ENCODE results near the gene SART3.

The SART3 gene

GRCh38 chr12:108565146-108565545 is 4.2 kb upstream of the SART3 start:
- Histone ChIP-seq H3K36me3 (ENCODE audit: control insufficient read depth, insufficient read depth, low read length) (peaks cover 21% of the 10 kb centered on the region), H3K4me3 (replicated peaks; ENCODE audit: low read depth, low read length) (no peak overlapping the region), H3K27me3 (replicated peaks; ENCODE audit: control insufficient read depth, insufficient read depth, low read length) (no peaks in the 10 kb centered on the region)
- DNase-seq (ENCODE audit: extremely low read depth, insufficient read length), result no peak
- TF ChIP-seq CTCF (IDR thresholded peaks at IDR 0.05; ENCODE audit: insufficient read depth, low read length, poor library complexity, severe bottlenecking), result no peak

- no peak overlapping the region for H3K4me3 ChIP-seq (replicated peaks; ENCODE audit: low read depth, low read length)
- no peak for DNase-seq (ENCODE audit: extremely low read depth, insufficient read length)
- TF ChIP-seq CTCF (IDR thresholded peaks at IDR 0.05; ENCODE audit: insufficient read depth, low read length, poor library complexity, severe bottlenecking), result no peak
- no peaks in the 10 kb centered on the region for H3K27me3 ChIP-seq (replicated peaks; ENCODE audit: control insufficient read depth, insufficient read depth, low read length)
- H3K36me3 ChIP-seq (ENCODE audit: control insufficient read depth, insufficient read depth, low read length), result peaks cover 21% of the 10 kb centered on the region
Measured at GRCh38 chr12:108564724-108565123, 3.8 kb upstream of the SART3 start.

- no peaks in the 10 kb centered on the region for H3K27me3 ChIP-seq (replicated peaks; ENCODE audit: control insufficient read depth, insufficient read depth, low read length)
- H3K4me3 ChIP-seq (replicated peaks; ENCODE audit: low read depth, low read length), result peak overlapping the region; percentile 92
- no peak for DNase-seq (ENCODE audit: extremely low read depth, insufficient read length)
- peaks cover 21% of the 10 kb centered on the region for H3K36me3 ChIP-seq (ENCODE audit: control insufficient read depth, insufficient read depth, low read length)
- TF ChIP-seq CTCF (IDR thresholded peaks at IDR 0.05; ENCODE audit: insufficient read depth, low read length, poor library complexity, severe bottlenecking), result no peak
Measured at GRCh38 chr12:108563804-108564151, 2.8 kb upstream of the SART3 start.

- Histone ChIP-seq H3K4me3 (replicated peaks; ENCODE audit: low read depth, low read length) (peak overlapping the region; percentile 92), H3K36me3 (ENCODE audit: control insufficient read depth, insufficient read depth, low read length) (peaks cover 19% of the 10 kb centered on the region), H3K27me3 (replicated peaks; ENCODE audit: control insufficient read depth, insufficient read depth, low read length) (no peaks in the 10 kb centered on the region)
- peak; percentile 59 for DNase-seq (ENCODE audit: extremely low read depth, insufficient read length)
- TF ChIP-seq CTCF (IDR thresholded peaks at IDR 0.05; ENCODE audit: insufficient read depth, low read length, poor library complexity, severe bottlenecking), result peak; percentile 92
Measured at GRCh38 chr12:108563136-108563803, 2.3 kb upstream of the SART3 start.

GRCh38 chr12:108562348-108563135 is 1.6 kb upstream of the SART3 start, which contains the start of gene ISCU:
Gene ISCU (plus strand): TSS chr12:108562596. CDS start chr12:108562623, 27 bp downstream.
- peak within 1 kb of the TSS; percentile 99 for H3K4me3 ChIP-seq (replicated peaks; ENCODE audit: low read depth, low read length)
- TF ChIP-seq CTCF (IDR thresholded peaks at IDR 0.05; ENCODE audit: insufficient read depth, low read length, poor library complexity, severe bottlenecking), result no peak
- H3K27me3 ChIP-seq (replicated peaks; ENCODE audit: control insufficient read depth, insufficient read depth, low read length), result no peaks in the 10 kb centered on the region
- peak; percentile 98 for DNase-seq (ENCODE audit: extremely low read depth, insufficient read length)
- H3K36me3 ChIP-seq (ENCODE audit: control insufficient read depth, insufficient read depth, low read length), result peaks cover 21% of the 10 kb centered on the region
